ENCODE data around the gene DCAKD. TPM values are rescaled to one million over a fixed set of nuclear protein-coding genes. Genes with fewer than 3 reads are reported as not detected.

Gene DCAKD
- total RNA-seq, 2 experiments from 2014 or later, result 11.6 to 12.2 TPM

- CTCF ChIA-PET, result no interaction called here
- POLR2A ChIA-PET, result interaction anchor here (2.9 kb wide), 1 partner anchor 12 kb away, joined by 10 read pairs; the partner anchor contains the start of gene DCAKD
These were observed 12.5 kb downstream of the DCAKD start for GRCh38 chr17:45038728-45039634.

GRCh38 chr17:45036691-45037090 lies 14.7 kb downstream of the DCAKD start:
- no peak for TF ChIP-seq CTCF (IDR thresholded peaks at IDR 0.05)
- POLR2A ChIA-PET, result interaction anchor here (1.1 kb wide), 1 partner anchor 13 kb away, joined by 4 read pairs; no protein-coding TSS in a partner anchor
- Histone ChIP-seq H3K36me3 (ENCODE audit: insufficient read depth, low read length) (peaks cover 34% of the 10 kb centered on the region), H3K4me3 (ENCODE audit: low read length) (no peak overlapping the region), H3K9me3 (ENCODE audit: control insufficient read depth in 1 of 2, insufficient read depth in 1 of 2, low read length in 2 of 2) (no peaks in the 10 kb centered on the region), H3K27me3 (ENCODE audit: control insufficient read depth in 1 of 2, insufficient read depth in 2 of 2, low read length in 2 of 2) (no peaks in the 10 kb centered on the region), H3K27ac (ENCODE audit: low read depth in 1 of 2, low read length in 2 of 2) (no peak overlapping the region), H3K4me1 (ENCODE audit: insufficient read depth, low read length) (peaks cover 11% of the 10 kb centered on the region)
- H3K4me3 Mint-ChIP-seq, result no peak overlapping the region
- ATAC-seq (ENCODE audit: poor library complexity), result no peak
- no peaks in the 10 kb centered on the region for H3K9me3 Mint-ChIP-seq
- no peaks in the 10 kb centered on the region for H3K4me1 Mint-ChIP-seq (ENCODE audit: low read depth)
- no peak for DNase-seq
- H3K36me3 Mint-ChIP-seq (ENCODE audit: low read depth), result peaks cover 34% of the 10 kb centered on the region
- no peak overlapping the region for H3K27ac Mint-ChIP-seq
- CTCF ChIA-PET, result no interaction called here
- H3K27me3 Mint-ChIP-seq, result no peaks in the 10 kb centered on the region
- intact Hi-C loops (cut with DNase I, micrococcal nuclease), result no loop called here

More at GRCh38 chr17:45038728-45039634, 12.5 kb downstream of the DCAKD start:
- TF ChIP-seq CTCF (IDR thresholded peaks at IDR 0.05), result no peak
- DNase-seq (no peak), ATAC-seq (ENCODE audit: poor library complexity) (no peak)
- H3K36me3 ChIP-seq (ENCODE audit: insufficient read depth, low read length), result peaks cover 13% of the 10 kb centered on the region
- Mint-ChIP-seq H3K9me3 (no peaks in the 10 kb centered on the region), H3K27me3 (no peaks in the 10 kb centered on the region), H3K4me1 (ENCODE audit: low read depth) (peaks cover 5% of the 10 kb centered on the region), H3K27ac (no peak overlapping the region), H3K4me3 (no peak overlapping the region), H3K36me3 (ENCODE audit: low read depth) (peaks cover 19% of the 10 kb centered on the region)
- no peaks in the 10 kb centered on the region for H3K9me3 ChIP-seq (ENCODE audit: control insufficient read depth in 1 of 2, insufficient read depth in 1 of 2, low read length in 2 of 2)
- H3K4me3 ChIP-seq (ENCODE audit: low read length), result no peak overlapping the region
- peaks cover 19% of the 10 kb centered on the region for H3K4me1 ChIP-seq (ENCODE audit: insufficient read depth, low read length)
- H3K27ac ChIP-seq (ENCODE audit: low read depth in 1 of 2, low read length in 2 of 2), result no peak overlapping the region
- intact Hi-C loops (cut with DNase I, micrococcal nuclease), result no loop called here
- H3K27me3 ChIP-seq (ENCODE audit: control insufficient read depth in 1 of 2, insufficient read depth in 2 of 2, low read length in 2 of 2), result no peaks in the 10 kb centered on the region

- H3K27ac ChIP-seq (ENCODE audit: low read depth in 1 of 2, low read length in 2 of 2), result no peak overlapping the region
- Mint-ChIP-seq H3K4me3 (no peak overlapping the region), H3K27ac (no peak overlapping the region), H3K9me3 (no peaks in the 10 kb centered on the region), H3K4me1 (ENCODE audit: low read depth) (no peaks in the 10 kb centered on the region), H3K36me3 (ENCODE audit: low read depth) (peaks cover 40% of the 10 kb centered on the region), H3K27me3 (no peaks in the 10 kb centered on the region)
- CTCF ChIA-PET, result no interaction called here
- no peaks in the 10 kb centered on the region for H3K9me3 ChIP-seq (ENCODE audit: control insufficient read depth in 1 of 2, insufficient read depth in 1 of 2, low read length in 2 of 2)
- POLR2A ChIA-PET, result no interaction called here
- H3K4me3 ChIP-seq (ENCODE audit: low read length), result no peak overlapping the region
- H3K27me3 ChIP-seq (ENCODE audit: control insufficient read depth in 1 of 2, insufficient read depth in 2 of 2, low read length in 2 of 2), result no peaks in the 10 kb centered on the region
- H3K36me3 ChIP-seq (ENCODE audit: insufficient read depth, low read length), result peaks cover 42% of the 10 kb centered on the region
- TF ChIP-seq CTCF (IDR thresholded peaks at IDR 0.05), result no peak
- no peak for ATAC-seq (ENCODE audit: poor library complexity)
- no peak for DNase-seq
- H3K4me1 ChIP-seq (ENCODE audit: insufficient read depth, low read length), result peaks cover 9% of the 10 kb centered on the region
- intact Hi-C loops (cut with DNase I, micrococcal nuclease), result no loop called here
These were observed 15.6 kb downstream of the DCAKD start for GRCh38 chr17:45035848-45036247.

Measured in CD4-positive, alpha-beta T cell (primary cell).